Measurements from ENCODE around the gene SLC12A1. TPM values are rescaled to one million over a fixed set of nuclear protein-coding genes. Genes with fewer than 3 reads are reported as not detected.

Gene SLC12A1
- total RNA-seq, 4 donors from 2014 or later: not detected

DNA sequence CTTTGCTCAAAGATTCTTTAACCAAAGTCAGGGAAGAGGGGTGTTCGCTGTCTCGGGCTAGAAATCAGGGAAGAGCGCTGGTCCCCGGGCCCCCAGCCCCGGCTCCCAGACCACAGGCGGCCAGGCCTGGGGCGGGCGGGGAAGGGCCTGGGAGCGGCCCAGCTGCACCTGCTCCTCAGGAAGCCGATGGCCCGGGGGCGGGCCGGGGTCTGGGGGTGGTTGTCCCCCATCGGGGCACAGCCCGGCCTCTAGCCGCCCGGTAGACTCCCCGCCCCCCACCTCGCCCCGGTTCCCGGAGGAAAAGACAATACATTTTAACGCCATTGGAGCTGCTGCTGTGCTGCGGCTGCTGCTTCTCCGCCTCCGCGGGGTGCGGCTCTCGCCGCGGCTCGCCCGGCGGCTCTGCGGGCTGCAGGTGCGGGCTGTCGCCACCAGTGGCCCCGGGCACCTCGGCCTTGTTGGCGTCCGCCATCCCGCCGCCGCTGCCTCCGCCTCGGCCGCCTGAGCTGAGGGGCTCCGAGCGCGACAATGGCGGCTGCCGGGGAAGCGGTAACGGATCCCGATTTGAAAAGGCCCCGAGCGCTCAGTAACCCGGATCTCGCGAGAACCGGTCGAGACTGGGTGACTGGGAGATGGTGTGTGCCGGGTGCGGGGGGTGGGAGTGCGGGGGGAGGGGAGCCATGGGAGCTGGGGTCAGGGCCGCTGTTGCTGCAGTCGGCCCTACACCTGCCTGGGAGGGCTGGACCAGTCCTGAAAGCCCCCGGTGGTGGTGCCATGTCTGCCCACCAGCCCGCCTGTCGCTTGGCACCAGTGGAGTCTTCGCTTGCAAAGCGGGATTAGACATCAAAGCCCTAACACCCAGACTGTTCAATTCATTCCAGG is 28.1 kb upstream of the SLC12A1 start, which contains the start of gene MYEF2:
Gene MYEF2 (minus strand): TSS at position 530 of the 882 bp plus-strand sequence. CDS start 58 bp downstream, at position 472.
- TF ChIP-seq CTCF (IDR thresholded peaks at IDR 0.05; ENCODE audit: low read depth): no peak

GRCh38 chr15:48178648-48178931 is 27.5 kb upstream of the SLC12A1 start:
- no peak for TF ChIP-seq CTCF (IDR thresholded peaks at IDR 0.05; ENCODE audit: low read depth)

DNA sequence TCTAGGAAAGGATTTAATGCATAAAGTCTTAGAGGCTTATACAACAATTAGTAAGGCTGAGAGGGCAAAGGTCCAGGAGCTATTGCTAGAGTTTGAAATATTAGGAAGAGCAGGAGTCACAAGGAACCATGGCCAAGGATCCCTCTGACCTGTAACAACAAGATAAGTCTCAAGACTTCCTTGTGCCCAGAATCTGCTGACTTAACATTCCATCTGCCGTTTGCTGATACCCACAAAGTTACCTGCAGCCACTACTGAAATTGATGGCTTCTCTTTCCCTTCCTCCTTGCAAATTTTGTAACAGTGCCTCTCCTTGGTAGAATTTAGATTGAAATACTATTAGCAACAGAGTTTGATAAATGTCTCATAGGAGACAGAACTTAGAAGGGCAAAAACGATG is 23.4 kb upstream of the SLC12A1 start:
- no peak for TF ChIP-seq CTCF (IDR thresholded peaks at IDR 0.05; ENCODE audit: low read depth)

DNA sequence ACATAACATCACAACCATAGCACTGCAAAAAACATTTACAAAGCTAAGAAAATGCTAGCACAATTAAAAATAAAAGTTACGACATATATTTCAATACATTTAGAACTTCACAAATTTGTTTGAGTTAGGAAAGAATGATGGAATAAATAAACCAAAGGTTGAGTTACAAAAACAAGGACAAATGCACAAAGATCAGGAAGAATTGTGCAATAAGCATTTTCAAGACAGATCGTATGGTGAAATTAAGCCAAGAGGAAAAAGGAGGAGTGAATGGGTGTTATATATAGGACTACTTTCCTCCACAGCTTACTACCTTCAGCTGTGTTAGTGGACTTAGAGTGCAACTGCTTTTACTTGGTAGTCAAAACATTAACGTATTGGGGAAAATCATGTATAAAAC is 20.6 kb upstream of the SLC12A1 start:
- no peak for TF ChIP-seq CTCF (IDR thresholded peaks at IDR 0.05; ENCODE audit: low read depth)

DNA sequence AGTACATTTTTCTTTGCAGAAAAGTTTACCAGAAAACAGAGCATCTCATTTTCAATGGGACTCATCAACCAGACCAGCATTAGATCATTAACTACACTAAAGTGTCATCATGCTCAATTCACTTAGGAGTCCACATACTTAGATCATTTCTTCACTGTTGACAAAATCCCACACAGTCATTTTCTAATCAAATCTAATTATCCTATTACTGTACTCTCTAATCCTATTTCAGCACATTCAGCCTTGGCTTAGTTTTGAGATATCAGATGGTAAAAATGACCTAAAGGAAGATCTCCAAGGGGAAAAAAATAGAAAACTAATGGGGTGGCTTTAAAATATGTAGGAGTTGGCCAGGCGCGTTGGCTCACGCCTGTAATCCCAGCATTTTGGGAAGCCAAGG is 19.8 kb upstream of the SLC12A1 start:
- no peak for TF ChIP-seq CTCF (IDR thresholded peaks at IDR 0.05; ENCODE audit: low read depth)

DNA sequence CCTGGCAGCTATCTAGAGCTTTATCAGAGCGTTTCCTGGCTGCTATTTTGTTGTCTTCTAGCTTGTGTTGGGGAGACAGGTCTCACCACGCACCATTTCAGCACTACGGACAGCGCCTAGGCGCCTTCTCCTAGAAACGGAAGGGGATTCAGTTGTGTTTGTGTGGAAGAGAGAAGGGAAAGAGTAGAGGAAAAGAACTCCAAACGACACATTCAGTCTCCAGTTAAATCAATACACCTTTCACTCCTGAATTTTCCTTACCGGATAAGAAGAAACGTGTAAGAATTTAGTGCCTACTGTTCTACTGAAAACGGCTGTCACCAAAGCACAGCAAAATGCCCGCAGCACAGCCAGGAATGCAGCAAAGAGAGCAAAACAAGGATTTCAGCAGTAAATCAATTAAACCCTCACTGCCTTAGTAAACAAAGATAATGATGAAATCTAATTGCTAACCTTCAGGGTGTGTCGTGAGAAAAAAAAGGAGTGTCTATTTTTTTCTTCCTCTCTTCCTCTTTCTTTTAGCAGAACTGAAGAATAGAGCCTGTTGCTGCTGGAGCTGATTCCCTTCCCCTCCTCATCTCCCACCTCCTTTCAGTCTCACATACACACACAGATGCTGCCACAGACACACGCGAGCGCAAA is 15.0 kb upstream of the SLC12A1 start:
- TF ChIP-seq CTCF (IDR thresholded peaks at IDR 0.05; ENCODE audit: low read depth): no peak

DNA sequence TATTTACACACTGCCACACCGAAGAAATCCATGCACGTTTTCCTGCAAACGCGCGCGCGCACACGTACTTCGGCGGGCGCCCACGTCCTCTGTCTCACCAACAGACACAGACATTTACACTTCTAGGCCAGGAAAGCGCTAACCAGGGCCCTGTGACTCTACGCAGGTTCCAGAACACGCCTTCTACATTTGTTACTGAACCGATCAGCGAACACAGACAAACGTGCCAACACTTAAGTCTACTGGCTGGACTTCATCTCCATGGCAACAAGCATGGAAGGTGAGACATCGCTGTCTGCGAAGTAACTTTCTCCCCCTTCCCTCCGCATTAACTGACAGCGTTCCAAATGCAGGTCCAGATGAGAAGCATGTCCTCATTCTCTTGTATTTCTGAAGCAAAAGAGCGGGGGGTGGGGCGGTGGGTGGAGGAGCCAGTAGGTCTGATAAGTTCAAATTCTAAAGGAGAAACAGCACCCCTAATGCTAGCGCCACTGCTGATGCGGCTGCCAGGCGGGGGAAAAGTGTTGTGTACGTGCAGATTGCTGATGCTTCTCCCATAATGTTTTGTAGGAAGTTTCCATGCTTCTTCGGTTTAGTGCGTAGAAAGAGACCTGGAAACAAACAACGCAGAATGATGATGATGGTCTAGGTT is 14.4 kb upstream of the SLC12A1 start, which contains the start of gene CTXN2:
Gene CTXN2 (plus strand): TSS at position 92 of the 652 bp plus-strand sequence. CDS start 9,636 bp downstream, outside the sequence.
- TF ChIP-seq CTCF (IDR thresholded peaks at IDR 0.05; ENCODE audit: low read depth): no peak
